ENCODE data around the gene HACL1. TPM values are rescaled to one million over a fixed set of nuclear protein-coding genes. Genes with fewer than 3 reads are reported as not detected.

The HACL1 gene
- total RNA-seq, 2 experiments from 2014 or later, result 29.9 to 30.0 TPM

- Mint-ChIP-seq H3K9me3 (no peaks in the 10 kb centered on the region), H3K27ac (no peak overlapping the region), H3K4me3 (no peak overlapping the region), H3K4me1 (ENCODE audit: low read depth) (peaks cover 12% of the 10 kb centered on the region), H3K27me3 (no peaks in the 10 kb centered on the region), H3K36me3 (no peaks in the 10 kb centered on the region)
- ChIA-PET POLR2A (no interaction called here), CTCF (interaction anchor here (1.0 to 1.2 kb wide), 3 partner anchors 16 to 109 kb away, joined by 3 read pairs; no protein-coding TSS in a partner anchor)
- intact Hi-C loops (cut with micrococcal nuclease), result no loop called here
- no peak for DNase-seq
These were observed 86.6 kb downstream of the HACL1 start for GRCh38 chr3:15514663-15515340.

DNA sequence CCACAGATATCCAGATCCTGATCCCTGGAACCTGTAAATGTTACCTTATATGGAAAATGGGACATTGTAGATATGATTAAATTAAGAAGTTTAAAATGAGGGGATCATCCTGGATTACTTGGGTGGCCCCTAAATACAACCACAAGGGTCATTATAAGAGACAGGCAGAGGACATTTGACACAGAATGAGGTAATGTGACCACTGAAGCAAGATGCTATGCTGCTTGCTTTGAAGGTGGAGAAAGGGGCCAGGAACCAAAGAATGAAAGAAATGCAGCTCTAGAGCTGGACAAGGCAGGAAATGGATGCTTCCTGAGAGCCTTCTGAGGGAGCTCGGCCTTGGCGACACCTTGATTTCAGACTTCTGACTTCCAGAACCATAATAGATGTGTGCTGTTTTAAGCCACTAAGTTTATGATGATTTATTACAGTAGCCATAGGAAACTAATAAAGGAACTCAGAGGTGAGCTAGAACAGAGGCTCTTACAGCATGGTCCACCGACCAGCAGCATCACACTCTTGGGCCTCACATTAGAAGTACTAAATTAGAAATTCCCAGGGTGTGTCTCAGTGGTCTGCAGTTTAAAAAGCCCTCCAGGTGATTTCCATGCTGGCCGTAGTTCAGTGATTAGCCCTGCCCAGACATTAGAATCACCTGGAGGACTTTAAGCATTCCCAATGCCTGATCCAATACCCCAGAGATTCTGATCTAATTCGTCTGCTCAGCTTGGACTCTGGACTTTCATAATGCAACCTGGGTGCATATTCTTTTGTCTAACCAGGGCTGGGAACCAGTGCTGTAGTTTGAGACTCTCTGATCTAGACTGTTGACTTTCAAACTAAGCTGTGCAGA lies 87.3 kb downstream of the HACL1 start:
- DNase-seq, result no peak
- Mint-ChIP-seq H3K4me1 (ENCODE audit: low read depth) (peaks cover 6% of the 10 kb centered on the region), H3K4me3 (no peak overlapping the region), H3K27me3 (no peaks in the 10 kb centered on the region), H3K9me3 (no peaks in the 10 kb centered on the region), H3K27ac (no peak overlapping the region), H3K36me3 (no peaks in the 10 kb centered on the region)
- POLR2A ChIA-PET, result no interaction called here
- CTCF ChIA-PET, result interaction anchor here (1.0 to 1.2 kb wide), 3 partner anchors 15 to 109 kb away, joined by 3 read pairs; no protein-coding TSS in a partner anchor
- intact Hi-C loops (cut with micrococcal nuclease), result no loop called here

DNA sequence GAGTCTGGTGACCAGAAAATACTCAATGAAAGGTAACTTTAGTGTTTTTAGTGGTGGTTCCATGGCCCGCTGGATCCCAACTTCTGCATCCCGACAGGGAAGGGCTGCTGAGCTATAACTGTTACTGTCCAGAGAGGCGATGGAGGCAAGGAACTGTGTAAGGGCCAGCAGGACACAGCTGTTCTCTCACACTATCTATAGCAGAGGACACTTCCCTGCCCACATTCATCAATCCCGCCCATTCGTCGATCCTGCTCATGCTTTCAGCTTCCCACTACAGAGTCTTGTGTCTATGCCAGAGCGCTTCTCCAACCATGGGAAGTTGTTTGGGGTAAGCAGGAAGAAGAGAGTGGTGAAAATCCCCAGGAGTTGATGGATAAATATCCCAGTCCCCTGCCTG lies 88.3 kb downstream of the HACL1 start:
- H3K9me3 Mint-ChIP-seq, result no peaks in the 10 kb centered on the region
- H3K27me3 Mint-ChIP-seq, result no peaks in the 10 kb centered on the region
- CTCF ChIA-PET, result no interaction called here
- H3K36me3 Mint-ChIP-seq, result no peaks in the 10 kb centered on the region
- intact Hi-C loops (cut with micrococcal nuclease), result no loop called here
- no peak overlapping the region for H3K27ac Mint-ChIP-seq
- POLR2A ChIA-PET, result no interaction called here
- no peak overlapping the region for H3K4me3 Mint-ChIP-seq
- peaks cover 6% of the 10 kb centered on the region for H3K4me1 Mint-ChIP-seq (ENCODE audit: low read depth)
- no peak for DNase-seq

DNA sequence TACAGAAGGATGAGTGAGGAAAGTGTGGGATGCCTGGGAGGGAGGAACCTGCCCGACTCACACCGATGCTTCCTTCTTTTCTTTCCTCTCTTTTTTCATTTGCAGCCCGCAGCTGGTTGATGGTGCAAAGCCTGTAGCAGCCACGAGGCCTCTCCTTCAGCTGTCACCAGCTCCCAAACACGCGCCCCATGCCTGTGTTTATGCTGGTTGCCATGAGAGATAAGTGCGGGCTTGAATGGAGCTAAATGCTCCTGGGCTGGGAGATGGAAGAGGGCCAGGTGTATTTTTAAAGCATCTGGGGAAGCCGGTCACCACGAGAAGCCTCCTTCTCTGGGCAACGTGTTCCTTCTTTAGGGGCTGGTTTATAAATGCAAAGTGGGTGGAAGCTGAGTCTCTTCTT lies 89.2 kb downstream of the HACL1 start:
- peaks cover 6% of the 10 kb centered on the region for H3K4me1 Mint-ChIP-seq (ENCODE audit: low read depth)
- H3K4me3 Mint-ChIP-seq, result no peak overlapping the region
- no peaks in the 10 kb centered on the region for H3K36me3 Mint-ChIP-seq
- POLR2A ChIA-PET, result no interaction called here
- no peak for DNase-seq
- CTCF ChIA-PET, result no interaction called here
- H3K9me3 Mint-ChIP-seq, result no peaks in the 10 kb centered on the region
- no peaks in the 10 kb centered on the region for H3K27me3 Mint-ChIP-seq
- intact Hi-C loops (cut with micrococcal nuclease), result no loop called here
- no peak overlapping the region for H3K27ac Mint-ChIP-seq

DNA sequence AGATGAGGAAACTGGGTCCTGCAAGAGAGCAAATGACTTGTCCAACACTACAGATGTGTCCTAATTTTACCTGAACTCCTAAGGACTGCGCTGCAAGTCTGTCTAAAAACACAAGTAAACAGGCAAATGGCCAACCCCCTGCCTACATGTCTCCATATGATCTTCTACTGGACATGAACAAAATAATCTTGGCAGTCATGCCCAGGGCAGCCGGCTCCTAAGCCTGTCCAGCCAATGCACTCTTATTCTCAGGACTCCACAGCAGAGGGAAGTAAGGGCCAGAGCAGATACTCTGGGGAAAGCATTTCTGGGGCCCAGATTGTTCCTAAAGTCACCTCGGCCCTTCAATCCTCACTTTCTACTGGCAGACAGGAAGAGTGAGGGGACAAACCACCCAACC lies 90.2 kb downstream of the HACL1 start:
- ChIA-PET POLR2A (no interaction called here), CTCF (no interaction called here)
- H3K27ac Mint-ChIP-seq, result no peak overlapping the region
- no peaks in the 10 kb centered on the region for H3K27me3 Mint-ChIP-seq
- peaks cover 6% of the 10 kb centered on the region for H3K4me1 Mint-ChIP-seq (ENCODE audit: low read depth)
- H3K4me3 Mint-ChIP-seq, result no peak overlapping the region
- H3K9me3 Mint-ChIP-seq, result no peaks in the 10 kb centered on the region
- no peaks in the 10 kb centered on the region for H3K36me3 Mint-ChIP-seq
- intact Hi-C loops (cut with micrococcal nuclease), result no loop called here
- DNase-seq, result no peak

Other genes with a start within 250 kb of the HACL1 start
- 10 to 100 TPM; 17.3 to 17.8 TPM for gene METTL6, start 174.0 kb downstream of the HACL1 start, total RNA-seq
- 10 to 100 TPM; 23.4 to 23.6 TPM for gene EAF1, start 174.0 kb downstream of the HACL1 start, total RNA-seq
- 1 to 10 TPM; 1.4 to 1.5 TPM for gene COLQ, start 79.9 kb downstream of the HACL1 start, total RNA-seq
- gene BTD, start 176 bp upstream of the HACL1 start, total RNA-seq, result 1 to 10 TPM; 8.6 to 8.7 TPM
- gene ANKRD28, start 196.4 kb upstream of the HACL1 start, total RNA-seq, result 10 to 100 TPM; 31.4 to 34.8 TPM

Data from activated CD4-positive, alpha-beta memory T cell treated with anti-CD3 and anti-CD28 coated beads for 36 hours (primary cell).